Measurements from ENCODE around the gene SPATA31E1. TPM values are rescaled to one million over a fixed set of nuclear protein-coding genes. Genes with fewer than 3 reads are reported as not detected.

Gene SPATA31E1
- total RNA-seq, 2 experiments from 2014 or later, result not detected

- ChIA-PET CTCF (no interaction called here), POLR2A (no interaction called here)
- H3K27ac Mint-ChIP-seq, result no peak overlapping the region
- DNase-seq (no peak), ATAC-seq (no peak)
- H3K4me3 Mint-ChIP-seq, result no peak overlapping the region
- H3K36me3 Mint-ChIP-seq (ENCODE audit: low read depth), result no peaks in the 10 kb centered on the region
- no peaks in the 10 kb centered on the region for H3K4me1 Mint-ChIP-seq (ENCODE audit: low read depth)
- H3K27me3 Mint-ChIP-seq, result no peaks in the 10 kb centered on the region
- intact Hi-C loops (cut with micrococcal nuclease), result no loop called here
- H3K9me3 Mint-ChIP-seq, result no peaks in the 10 kb centered on the region
- TF ChIP-seq CTCF (IDR thresholded peaks at IDR 0.05), result no peak
Observed at GRCh38 chr9:87888501-87888900, 5.8 kb downstream of the SPATA31E1 start.

DNA sequence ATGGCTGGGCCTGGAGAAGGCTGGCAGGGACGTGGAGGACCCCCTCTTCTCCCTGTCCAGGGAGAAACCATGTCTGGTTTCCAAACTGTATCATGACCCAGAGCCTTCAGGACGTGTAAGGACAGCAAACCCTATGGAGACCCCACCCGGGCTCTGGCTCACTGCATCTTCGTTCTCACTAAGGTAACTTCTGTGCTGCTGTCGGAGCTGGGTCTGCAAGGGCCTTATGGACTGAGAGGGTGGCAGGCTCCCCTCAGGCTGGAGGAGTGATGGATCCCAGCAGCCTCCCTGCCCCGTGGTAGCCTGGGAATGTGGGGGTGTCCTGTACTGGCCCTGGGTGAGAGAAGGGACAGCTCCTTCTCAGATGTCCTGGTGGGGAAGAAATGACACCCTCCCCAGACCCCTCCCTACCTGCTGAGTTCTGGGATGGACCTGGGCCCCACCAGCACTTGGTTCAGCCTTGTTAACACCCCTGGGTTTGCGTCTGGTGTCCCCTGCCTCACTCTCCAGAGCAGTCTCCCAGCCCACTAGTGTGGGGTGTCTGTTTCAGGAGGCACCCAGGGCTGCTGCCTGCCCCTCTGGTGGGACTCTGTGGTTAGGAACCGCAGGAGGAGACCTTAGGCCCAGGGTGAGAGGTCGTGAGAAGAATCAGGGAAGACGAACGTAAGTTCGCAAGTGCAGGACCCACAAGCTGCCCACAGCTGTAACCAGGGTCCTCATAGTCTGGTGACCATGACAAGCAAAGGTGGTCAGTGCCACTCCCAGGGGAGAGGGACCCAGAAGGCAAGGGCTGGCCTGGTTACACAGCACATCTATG, 6.6 kb downstream of the SPATA31E1 start:
- no peak overlapping the region for H3K27ac Mint-ChIP-seq
- TF ChIP-seq CTCF (IDR thresholded peaks at IDR 0.05), result no peak
- DNase-seq, result no peak
- H3K4me3 Mint-ChIP-seq, result no peak overlapping the region
- no peaks in the 10 kb centered on the region for H3K9me3 Mint-ChIP-seq
- ATAC-seq, result no peak
- no peaks in the 10 kb centered on the region for H3K36me3 Mint-ChIP-seq (ENCODE audit: low read depth)
- POLR2A ChIA-PET, result no interaction called here
- CTCF ChIA-PET, result no interaction called here
- H3K4me1 Mint-ChIP-seq (ENCODE audit: low read depth), result no peaks in the 10 kb centered on the region
- no peaks in the 10 kb centered on the region for H3K27me3 Mint-ChIP-seq
- intact Hi-C loops (cut with micrococcal nuclease), result no loop called here

DNA sequence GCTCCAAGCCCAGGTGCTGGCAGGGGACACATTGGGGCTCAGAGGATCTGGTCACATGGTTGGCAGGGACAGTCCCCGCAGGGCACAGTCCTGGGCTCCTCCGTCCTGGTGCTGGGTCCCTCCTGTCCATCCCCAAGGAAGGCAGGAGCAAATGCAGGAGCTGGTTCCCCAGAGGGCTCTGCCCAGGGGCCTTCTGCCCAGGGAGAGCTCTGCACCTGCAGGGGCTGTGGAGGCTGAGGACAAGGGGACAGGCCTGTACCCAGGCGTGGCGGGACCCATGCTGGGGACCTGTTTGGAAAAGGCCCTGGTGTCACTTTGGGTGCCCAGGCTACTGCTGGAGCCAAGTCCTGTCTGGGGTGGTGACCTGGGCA, 7.2 kb downstream of the SPATA31E1 start:
- Mint-ChIP-seq H3K27me3 (peaks cover 3% of the 10 kb centered on the region), H3K4me3 (no peak overlapping the region), H3K27ac (no peak overlapping the region), H3K4me1 (ENCODE audit: low read depth) (no peaks in the 10 kb centered on the region), H3K36me3 (ENCODE audit: low read depth) (no peaks in the 10 kb centered on the region), H3K9me3 (no peaks in the 10 kb centered on the region)
- ATAC-seq (no peak), DNase-seq (no peak)
- ChIA-PET CTCF (no interaction called here), POLR2A (no interaction called here)
- no peak for TF ChIP-seq CTCF (IDR thresholded peaks at IDR 0.05)
- intact Hi-C loops (cut with micrococcal nuclease), result no loop called here

- Mint-ChIP-seq H3K36me3 (ENCODE audit: low read depth) (no peaks in the 10 kb centered on the region), H3K27me3 (peaks cover 8% of the 10 kb centered on the region), H3K9me3 (no peaks in the 10 kb centered on the region), H3K27ac (no peak overlapping the region), H3K4me3 (no peak overlapping the region), H3K4me1 (ENCODE audit: low read depth) (no peaks in the 10 kb centered on the region)
- ChIA-PET POLR2A (no interaction called here), CTCF (interaction anchor here (1.0 kb wide), 1 partner anchor 59 kb away, joined by 4 read pairs; no protein-coding TSS in a partner anchor)
- ATAC-seq (no peak), DNase-seq (no peak)
- TF ChIP-seq CTCF (IDR thresholded peaks at IDR 0.05), result no peak
- intact Hi-C loops (cut with micrococcal nuclease), result no loop called here
Observed at GRCh38 chr9:87890837-87891236, 8.2 kb downstream of the SPATA31E1 start.

GRCh38 chr9:87891754-87892153, 9.1 kb downstream of the SPATA31E1 start:
- no peak for ATAC-seq
- Mint-ChIP-seq H3K27me3 (peaks cover 9% of the 10 kb centered on the region), H3K27ac (no peak overlapping the region), H3K36me3 (ENCODE audit: low read depth) (no peaks in the 10 kb centered on the region), H3K4me3 (no peak overlapping the region), H3K9me3 (no peaks in the 10 kb centered on the region), H3K4me1 (ENCODE audit: low read depth) (no peaks in the 10 kb centered on the region)
- intact Hi-C loops (cut with micrococcal nuclease), result no loop called here
- TF ChIP-seq CTCF (IDR thresholded peaks at IDR 0.05), result no peak
- CTCF ChIA-PET, result interaction anchor here (1.0 kb wide), 1 partner anchor 58 kb away, joined by 4 read pairs; no protein-coding TSS in a partner anchor
- DNase-seq, result no peak
- POLR2A ChIA-PET, result no interaction called here
